ENCODE data around the gene FOXP1.

- no peak for TF ChIP-seq CTCF (IDR thresholded peaks at IDR 0.05)
- no peak for TF ChIP-seq POLR2A (IDR thresholded peaks at IDR 0.05)
These were observed 33.6 kb downstream of the FOXP1 start for GRCh38 chr3:71549951-71550350.
